ENCODE data around the gene ADORA1.

ADORA1 gene

GRCh38 chr1:203143641-203144040, 16.1 kb downstream of the ADORA1 start:
- no peak for DNase-seq

- no peak for DNase-seq
Measured at GRCh38 chr1:203144661-203145060, 17.1 kb downstream of the ADORA1 start.

DNA sequence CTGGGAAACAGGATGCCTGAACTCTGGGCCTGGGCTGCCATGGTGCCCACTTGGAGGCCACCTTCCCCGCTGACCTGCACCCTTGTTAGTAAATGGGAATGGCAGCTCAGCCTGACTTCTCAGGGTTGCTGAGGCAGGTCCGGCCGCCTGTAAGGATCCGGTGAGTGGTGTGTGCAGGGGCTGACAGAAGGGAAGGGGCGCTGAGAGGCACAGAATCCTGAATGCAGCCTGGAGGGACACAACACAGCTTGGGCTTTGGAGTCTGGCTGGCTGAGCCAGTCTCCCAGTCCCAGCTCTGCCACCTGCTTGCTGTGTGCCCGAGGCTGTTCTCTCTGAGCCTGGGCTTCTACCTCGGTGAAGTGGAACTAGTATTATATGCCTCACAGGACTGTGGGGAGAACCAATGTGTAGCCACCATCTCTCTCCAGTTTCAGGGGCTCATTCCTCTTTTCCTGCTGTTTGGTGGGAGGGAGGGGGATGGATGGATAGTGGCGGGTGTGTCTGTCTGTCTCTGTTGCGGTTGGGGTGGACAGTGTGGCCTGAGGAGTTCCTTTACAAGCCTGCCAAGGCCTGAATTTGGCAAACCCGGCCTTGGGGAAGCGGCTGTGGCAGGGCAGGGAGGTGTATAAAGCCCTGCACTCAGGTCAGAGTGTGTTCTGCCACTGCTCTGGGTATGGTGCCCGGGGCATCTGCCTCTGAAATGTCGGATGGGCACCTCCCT, 18.0 kb downstream of the ADORA1 start:
- no peak for DNase-seq

- no peak for DNase-seq
Measured at GRCh38 chr1:203146042-203146369, 18.5 kb downstream of the ADORA1 start.

DNA sequence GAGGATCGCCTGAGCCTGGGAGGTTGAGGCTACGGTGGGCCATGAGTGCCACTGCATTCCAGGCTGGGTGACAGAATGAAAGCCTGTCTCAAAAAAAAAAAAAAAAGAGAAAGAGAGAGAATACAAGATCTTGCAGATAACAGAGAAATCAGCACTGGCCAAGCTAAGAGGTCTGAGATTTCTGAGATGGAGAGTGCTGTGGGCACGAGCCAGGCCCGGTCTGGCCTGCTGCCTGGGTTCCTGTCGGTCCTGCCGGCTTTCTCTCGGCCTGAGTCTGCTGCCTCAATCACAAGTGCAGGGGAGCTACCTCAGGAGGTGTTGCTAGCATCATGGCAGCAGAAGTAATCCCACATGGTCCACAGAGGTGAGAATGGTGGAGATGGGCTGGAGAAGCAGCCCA, 19.0 kb downstream of the ADORA1 start:
- no peak for DNase-seq

DNA sequence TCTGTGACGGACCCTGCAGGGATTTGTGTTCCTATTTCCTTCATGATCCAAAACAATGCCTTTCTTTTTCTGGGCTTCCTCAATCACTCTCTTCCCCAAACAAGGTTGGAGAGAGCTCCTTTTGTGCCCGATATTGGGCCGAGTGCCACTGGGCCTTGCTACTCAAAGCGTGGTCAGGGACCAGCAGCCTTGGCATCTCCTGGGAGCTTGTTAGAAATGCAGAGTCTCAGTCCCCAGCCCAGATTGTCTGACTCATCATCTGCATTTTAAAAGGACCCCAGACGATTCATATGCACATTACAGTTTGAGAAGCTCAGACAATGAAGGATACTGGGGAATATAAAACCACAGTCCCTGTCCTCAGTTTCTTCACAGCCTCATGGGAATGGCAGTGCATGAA, 19.9 kb downstream of the ADORA1 start:
- DNase-seq, result no peak

- DNase-seq, result peak; percentile 39
Measured at GRCh38 chr1:203148127-203148526, 20.6 kb downstream of the ADORA1 start.

- no peak for DNase-seq
Measured at GRCh38 chr1:203148579-203148978, 21.1 kb downstream of the ADORA1 start.

- DNase-seq, result no peak
Measured at GRCh38 chr1:203149188-203149840, 21.8 kb downstream of the ADORA1 start.

GRCh38 chr1:203150511-203151297, 23.2 kb downstream of the ADORA1 start:
- no peak for DNase-seq

DNA sequence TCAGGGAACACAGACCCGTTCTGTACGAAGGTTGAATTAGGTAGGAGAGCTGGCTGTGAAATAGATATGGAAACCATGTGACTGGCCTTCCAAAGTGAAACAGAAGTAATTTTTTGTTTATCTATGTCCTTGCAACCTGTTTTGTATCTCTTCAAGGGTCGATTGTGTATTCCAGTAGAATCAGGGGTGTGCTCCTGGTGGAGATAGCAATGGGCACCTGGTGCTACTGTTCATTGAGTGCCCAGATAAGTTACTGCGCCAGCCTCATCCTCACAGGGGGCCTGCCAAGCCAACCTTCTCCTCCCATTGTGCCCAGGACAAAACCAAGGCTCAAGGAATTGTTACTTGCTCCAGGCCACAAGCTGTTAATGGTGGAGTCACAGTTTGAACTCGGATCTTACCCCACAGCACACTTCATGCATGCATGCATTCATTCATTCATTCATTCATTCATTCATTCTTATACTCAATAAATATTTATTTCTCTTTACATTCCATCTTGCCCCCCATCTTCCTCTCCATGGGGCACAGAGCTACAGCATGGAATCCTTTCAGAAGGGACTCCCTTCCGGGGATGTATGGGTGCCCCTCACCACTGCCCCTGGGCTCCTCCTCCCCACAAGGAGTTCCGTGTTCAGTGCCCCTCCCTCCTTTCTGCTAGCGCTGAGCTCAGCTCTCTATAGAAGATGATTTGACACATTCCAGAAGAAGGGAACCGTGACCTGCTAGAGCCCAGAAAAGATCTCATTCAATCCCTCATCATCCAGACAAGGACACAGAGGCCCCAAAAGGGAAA, 24.0 kb downstream of the ADORA1 start:
- DNase-seq, result no peak

DNA sequence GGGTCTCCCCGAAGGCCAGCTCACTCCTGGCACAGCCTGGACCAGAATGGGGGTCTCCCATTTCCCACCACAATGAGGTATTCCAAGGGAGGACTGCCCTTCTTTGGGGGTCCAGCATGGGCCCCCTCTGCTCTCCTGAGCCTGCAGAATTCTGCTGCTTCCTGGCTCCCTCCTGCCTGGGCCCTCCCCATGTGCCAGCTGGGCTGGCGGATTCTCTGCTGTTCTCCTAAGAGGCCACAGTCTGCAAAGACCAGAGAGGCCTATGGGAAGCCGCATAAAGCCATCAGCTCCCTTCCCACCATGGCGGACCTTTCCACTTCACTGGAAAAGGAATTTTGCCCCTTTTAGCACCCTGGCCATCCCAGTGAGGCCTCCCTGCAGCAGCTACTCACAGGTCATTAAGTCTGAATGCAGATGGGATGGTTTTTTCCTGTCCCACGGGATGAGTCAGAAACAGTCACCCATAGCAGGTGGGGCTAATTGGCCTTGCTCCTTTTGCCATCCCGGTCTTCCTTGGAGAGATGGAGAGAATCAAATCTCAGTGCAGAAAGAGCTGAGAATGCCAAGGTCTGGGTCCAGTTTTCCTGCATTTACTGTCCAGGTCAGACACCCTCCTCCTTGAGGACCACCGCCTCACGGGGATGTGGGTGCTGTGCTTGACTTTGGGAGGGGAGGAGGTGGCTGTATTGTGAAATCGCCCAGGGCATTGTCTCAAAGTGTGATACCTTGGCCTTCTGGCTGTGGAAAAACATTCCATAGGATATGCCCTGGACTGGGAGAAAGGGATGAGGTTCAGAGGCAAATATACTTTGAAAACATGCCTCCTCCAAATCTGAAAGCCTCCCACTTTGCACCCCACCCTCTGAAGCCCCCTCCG, 24.9 kb downstream of the ADORA1 start:
- DNase-seq, result no peak

- DNase-seq, result no peak
Measured at GRCh38 chr1:203153051-203153988, 25.8 kb downstream of the ADORA1 start.

DNA sequence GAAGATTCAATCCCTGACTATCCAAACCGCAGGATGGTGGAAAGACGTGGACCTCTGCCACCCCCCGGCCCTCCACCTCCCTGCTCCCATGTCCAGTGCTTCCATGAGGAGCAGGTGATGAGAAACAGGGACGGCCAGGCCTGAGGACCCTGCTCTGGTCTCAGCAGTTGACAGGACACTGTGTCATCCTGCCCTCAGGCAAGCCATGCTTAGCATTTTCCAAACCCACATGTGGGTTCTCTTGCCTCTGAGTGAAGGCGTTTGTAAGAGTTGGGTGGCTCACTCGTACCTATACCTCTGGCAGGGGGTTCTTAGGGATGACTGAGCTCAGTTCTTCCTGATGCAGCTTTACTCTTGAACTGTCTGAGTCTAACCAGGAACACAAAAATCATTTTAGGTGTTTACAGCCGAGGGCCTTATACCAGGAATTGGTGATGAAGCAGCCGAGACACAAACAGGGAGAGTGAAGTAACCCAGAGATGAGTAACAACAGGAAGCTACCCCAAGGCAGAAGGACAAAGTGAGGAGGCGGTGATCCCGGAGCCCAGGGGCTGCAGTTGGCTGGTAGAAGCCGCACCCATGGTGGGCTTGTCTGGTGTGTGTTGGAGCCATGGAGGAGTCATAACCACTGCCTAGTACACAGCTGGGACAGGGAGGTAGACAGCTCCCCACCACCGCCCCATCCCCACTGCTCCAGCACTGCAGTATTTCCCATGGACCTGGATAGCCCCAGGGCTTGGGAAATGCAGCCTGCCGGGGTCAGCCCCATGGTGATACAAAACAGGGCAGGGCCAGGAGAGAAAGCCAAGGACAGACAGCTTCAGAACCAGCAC, 26.7 kb downstream of the ADORA1 start:
- DNase-seq, result no peak

GRCh38 chr1:203156280-203156679, 28.8 kb downstream of the ADORA1 start:
- peak; percentile 24 for DNase-seq

GRCh38 chr1:203158423-203158822, 30.9 kb downstream of the ADORA1 start:
- DNase-seq, result no peak

- no peak for DNase-seq
Measured at GRCh38 chr1:203158960-203159665, 31.6 kb downstream of the ADORA1 start.

GRCh38 chr1:203159844-203160243, 32.3 kb downstream of the ADORA1 start:
- no peak for DNase-seq

DNA sequence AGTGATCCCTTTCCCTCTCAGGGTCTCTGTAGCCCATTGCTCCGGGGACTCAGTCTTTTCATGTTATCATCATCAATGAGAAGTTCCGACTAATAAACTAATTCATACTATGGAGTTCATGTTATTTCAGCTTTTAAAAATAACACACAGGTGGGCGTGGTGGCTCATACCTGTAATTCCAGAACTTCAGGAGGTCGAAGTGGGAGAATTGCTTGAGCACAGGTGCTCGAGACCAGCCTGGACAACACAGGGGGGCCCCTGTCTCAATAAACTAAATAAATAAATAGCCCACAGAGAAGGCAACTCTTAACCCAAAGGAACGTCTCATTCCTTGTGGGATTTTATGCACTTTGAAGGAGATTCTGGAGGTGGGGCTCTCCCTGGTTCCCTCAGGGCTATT, 33.6 kb downstream of the ADORA1 start:
- no peak for DNase-seq
